Adrenal gland (tissue), 12 donors: ENCODE data around the gene TMEM91. TPM values are rescaled to one million over a fixed set of nuclear protein-coding genes. Genes with fewer than 3 reads are reported as not detected.
A peak's percentile ranks its signal among the peaks of the same experiment; 100 is the strongest.
"Not testable (repeated sequence)": the region's sequence is repeated elsewhere in the genome, so short reads cannot be mapped to it uniquely, and the experiment has no call there.

ENCODE experiments used
- DNase-seq, 7 donors: peaks; one replicate each; pipeline ENCODE4 v3.0.0-alpha.2; 2019 to 2020
- H3K27ac ChIP-seq, 5 donors: fragments of 200-600 bp; sonication (generic) in 4 of 5; 1 replicate in 3 of 5; 2 replicates in 2 of 5; pipeline versions ENCODE4 v1.5.1 to v1.8.0; 2016 to 2020; ENCODE audit warnings: mild to moderate bottlenecking in 1 of 5
- H3K27me3 ChIP-seq: fragments of 200-600 bp; 2 replicates; pipeline ENCODE4 v1.8.0; 2021
- H3K36me3 ChIP-seq, 2 donors: fragments of 200-600 bp; replicated peaks in 1 of 2; 1 replicate in 1 of 2; 2 replicates in 1 of 2; pipeline versions ENCODE4 v1.5.1 to v1.8.0; 2018 to 2022
- H3K4me1 ChIP-seq, 2 donors: fragments of 200-600 bp; replicated peaks in 1 of 2; 1 replicate in 1 of 2; 2 replicates in 1 of 2; pipeline versions ENCODE4 v1.5.1 to v1.8.0; 2018 to 2021
- H3K4me3 ChIP-seq, 4 donors: fragments of 200-600 bp; sonication (generic) in 3 of 4; one replicate each; pipeline ENCODE4 v1.5.1; 2016 to 2018
- H3K9me3 ChIP-seq, 3 donors: fragments of 200-600 bp; sonication (generic) in 1 of 3; replicated peaks in 1 of 3; 1 replicate in 2 of 3; 2 replicates in 1 of 3; pipeline versions ENCODE4 v1.5.1 to v1.8.0; 2016 to 2021
- POLR2A ChIP-seq, 2 donors: fragments of 450-650 bp; IDR thresholded peaks; one replicate each; pipeline ENCODE4 v1.6.1; 2017; ENCODE audit warnings: antibody characterized with exemption in 2 of 2, mild to moderate bottlenecking in 2 of 2, moderate library complexity in 1 of 2
- WGBS, 4 donors: extraction: QIAGEN DNeasy Blood & Tissue Kit in 2 of 4; methylation state at CpG; one replicate each; pipeline versions ENCODE4 v1.1.5 to v1.1.7; 2013 to 2017; 5-methylcytosine and 5-hydroxymethylcytosine counted together
- intact Hi-C, 2 donors: fragments of 100-400 bp; cut with DNase I; formaldehyde crosslinking; loops; one replicate each; pipeline versions ENCODE4 v1.14.1 to v1.15.0; 2022 to 2023
- polyA plus RNA-seq, 3 donors: library from polyadenylated mRNA; stranded (reverse); fragments of 200-250 nt in 2 of 3; fragments of 350-450 nt in 1 of 3; fragmentation: Illumina TruSeq in 1 of 3; extraction: RNeasy Lipid Tissue Mini Kit (QIAGEN cat#74804) in 1 of 3; gene quantifications; one replicate each; pipeline ENCODE4 v1.2.3, GENCODE V29; 2013 to 2014
- total RNA-seq, 9 donors: library from RNA; depleted of rRNA in 4 of 9; stranded (reverse); fragments of >200 nt in 4 of 9; fragments of 120-200 nt in 1 of 9; fragmentation: NEBNext Ultra II Directional in 1 of 9; extraction: Animal tissue kit (Norgen Biotek cat#: 25700) in 1 of 9; gene quantifications; one replicate each; pipeline versions ENCODE4 v1.1.0 to v1.2.4, GENCODE V29; 2013 to 2023
- TF ChIP-seq, protein P1 (sequence below), 6 experiments: fragments of 450-650 bp in 4 of 6; fragments of 200-600 bp in 2 of 6; sonication (generic) in 1 of 6; IDR thresholded peaks; 1 replicate in 5 of 6; 2 replicates in 1 of 6; pipeline versions ENCODE4 v1.5.1 to v1.8.0; 2016 to 2021; ENCODE audit warnings: antibody characterized with exemption in 6 of 6, mild to moderate bottlenecking in 2 of 6, moderate library complexity in 1 of 6
- donor health status: healthy with polysubstance abuse.
- donor health status: Bipolar disorder and iron deficiency.
- donor health status: DM: yes; HTN: yes; CAD: no.
- donor health status: DM: no; HTN: no; CAD: no.
- donor health status: DM: no; HTN: no; CAD: no.
- donor health status: DM: yes; HTN: yes; CAD: no.

Gene TMEM91
- total and polyA plus RNA-seq, 12 donors, result 1.9 to 88.6 (median 9.6) TPM

GRCh38 chr19:41408256-41408655 lies 31.9 kb downstream of the TMEM91 start:
- DNase-seq, result no peak
- Histone ChIP-seq H3K27ac (no peak overlapping the region), H3K9me3 (no peaks in the 10 kb centered on the region), H3K27me3 (no peaks in the 10 kb centered on the region), H3K4me3 (no peak overlapping the region), H3K36me3 (peaks cover 0 to 20% of the 10 kb centered on the region in 2 donors), H3K4me1 (peaks cover 14 to 26% of the 10 kb centered on the region in 2 donors)
- TF ChIP-seq POLR2A (IDR thresholded peaks at IDR 0.05), result no peak
- TF ChIP-seq, protein P1, sequence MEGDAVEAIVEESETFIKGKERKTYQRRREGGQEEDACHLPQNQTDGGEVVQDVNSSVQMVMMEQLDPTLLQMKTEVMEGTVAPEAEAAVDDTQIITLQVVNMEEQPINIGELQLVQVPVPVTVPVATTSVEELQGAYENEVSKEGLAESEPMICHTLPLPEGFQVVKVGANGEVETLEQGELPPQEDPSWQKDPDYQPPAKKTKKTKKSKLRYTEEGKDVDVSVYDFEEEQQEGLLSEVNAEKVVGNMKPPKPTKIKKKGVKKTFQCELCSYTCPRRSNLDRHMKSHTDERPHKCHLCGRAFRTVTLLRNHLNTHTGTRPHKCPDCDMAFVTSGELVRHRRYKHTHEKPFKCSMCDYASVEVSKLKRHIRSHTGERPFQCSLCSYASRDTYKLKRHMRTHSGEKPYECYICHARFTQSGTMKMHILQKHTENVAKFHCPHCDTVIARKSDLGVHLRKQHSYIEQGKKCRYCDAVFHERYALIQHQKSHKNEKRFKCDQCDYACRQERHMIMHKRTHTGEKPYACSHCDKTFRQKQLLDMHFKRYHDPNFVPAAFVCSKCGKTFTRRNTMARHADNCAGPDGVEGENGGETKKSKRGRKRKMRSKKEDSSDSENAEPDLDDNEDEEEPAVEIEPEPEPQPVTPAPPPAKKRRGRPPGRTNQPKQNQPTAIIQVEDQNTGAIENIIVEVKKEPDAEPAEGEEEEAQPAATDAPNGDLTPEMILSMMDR (IDR thresholded peaks at IDR 0.05), result no peak
- WGBS, 4 donors, result 72 to 92% (median 83%) methylated on average over 4 of the region's 4 CpGs
- intact Hi-C loops, result no loop called here

GRCh38 chr19:41408846-41409245 lies 32.5 kb downstream of the TMEM91 start:
- WGBS, 4 donors, result 90 to 99% (median 92%) methylated on average over 5 of the region's 5 CpGs
- peak overlapping the region in 4 of 5 donors; percentile 60 to 79 (median 62) for H3K27ac ChIP-seq
- H3K4me1 ChIP-seq, result peaks cover 14 to 26% of the 10 kb centered on the region in 2 donors
- H3K4me3 ChIP-seq, H3K9me3 ChIP-seq, DNase-seq, H3K27me3 ChIP-seq, intact Hi-C loops: not testable (repeated sequence)
- H3K36me3 ChIP-seq, result peaks cover 0 to 26% of the 10 kb centered on the region in 2 donors

GRCh38 chr19:41409288-41409687 lies 33.0 kb downstream of the TMEM91 start:
- intact Hi-C loops, result no loop called here
- TF ChIP-seq POLR2A (IDR thresholded peaks at IDR 0.05), result peak in 1 of 2 donors; percentile 73
- TF ChIP-seq, protein P1 (IDR thresholded peaks at IDR 0.05), result no peak
- H3K4me3 ChIP-seq, result no peak overlapping the region
- peaks cover 0 to 30% of the 10 kb centered on the region in 2 donors for H3K36me3 ChIP-seq
- H3K4me1 ChIP-seq, result peaks cover 14 to 26% of the 10 kb centered on the region in 2 donors
- DNase-seq, result peak in 6 of 7 donors; percentile 70 to 88 (median 82)
- 44 to 53% (median 48%) methylated on average over 4 of the region's 4 CpGs for WGBS, 4 donors
- peak overlapping the region in 4 of 5 donors; percentile 60 to 79 (median 62) for H3K27ac ChIP-seq
- H3K27me3 ChIP-seq, result no peaks in the 10 kb centered on the region
- H3K9me3 ChIP-seq, result no peaks in the 10 kb centered on the region

GRCh38 chr19:41410336-41411054 lies 34.2 kb downstream of the TMEM91 start:
- WGBS, 4 donors, result 88 to 92% (median 89%) methylated on average over 14 to 23 of the region's 23 CpGs
- peaks cover 14 to 26% of the 10 kb centered on the region in 2 donors for H3K4me1 ChIP-seq
- no peaks in the 10 kb centered on the region for H3K27me3 ChIP-seq
- DNase-seq, result no peak
- H3K9me3 ChIP-seq, result no peaks in the 10 kb centered on the region
- no peak overlapping the region for H3K4me3 ChIP-seq
- no peak for TF ChIP-seq POLR2A (IDR thresholded peaks at IDR 0.05)
- TF ChIP-seq, protein P1 (IDR thresholded peaks at IDR 0.05), result no peak
- intact Hi-C loops, result no loop called here
- H3K36me3 ChIP-seq, result peaks cover 0 to 42% of the 10 kb centered on the region in 2 donors
- peak overlapping the region in 3 of 5 donors; percentile 61 to 79 (median 64) for H3K27ac ChIP-seq
